ENCODE results near the gene HOMER2. TPM values are rescaled to one million over a fixed set of nuclear protein-coding genes. Genes with fewer than 3 reads are reported as not detected.

HOMER2 gene
- polyA plus RNA-seq, 3 donors, result 0.92 to 2.4 (median 1.6) TPM

DNA sequence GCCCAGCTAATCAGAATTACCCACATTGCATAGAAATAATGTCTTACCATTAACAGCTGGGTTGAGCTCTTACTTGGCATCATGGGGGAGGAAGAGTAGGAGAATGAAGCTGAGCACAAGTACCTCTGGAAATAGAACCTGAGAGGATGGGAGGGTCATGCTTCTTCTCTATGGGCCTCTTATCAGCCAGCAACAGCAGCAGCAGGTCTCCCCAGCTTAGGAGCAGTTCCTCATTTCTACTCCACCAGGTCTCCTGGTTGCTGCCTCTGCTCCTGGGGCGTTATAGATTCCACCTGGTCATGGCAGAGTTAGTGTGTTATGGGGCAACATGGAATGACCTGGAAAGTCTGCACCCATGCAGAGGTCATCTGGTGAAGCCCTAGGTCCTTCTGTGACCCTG, 150.0 kb downstream of the HOMER2 start:
- Mint-ChIP-seq H3K9me3 (peaks cover 0 to 3% (median 0%) of the 10 kb centered on the region in 7 donors), H3K4me1 (peaks cover 4% of the 10 kb centered on the region), H3K36me3 (no peaks in the 10 kb centered on the region), H3K27me3 (ENCODE audit: low read depth in 3 of 3) (peaks cover 4 to 9% (median 7%) of the 10 kb centered on the region in 3 donors), H3K27ac (no peak overlapping the region), H3K4me3 (no peak overlapping the region)
- TF ChIP-seq, protein P1, sequence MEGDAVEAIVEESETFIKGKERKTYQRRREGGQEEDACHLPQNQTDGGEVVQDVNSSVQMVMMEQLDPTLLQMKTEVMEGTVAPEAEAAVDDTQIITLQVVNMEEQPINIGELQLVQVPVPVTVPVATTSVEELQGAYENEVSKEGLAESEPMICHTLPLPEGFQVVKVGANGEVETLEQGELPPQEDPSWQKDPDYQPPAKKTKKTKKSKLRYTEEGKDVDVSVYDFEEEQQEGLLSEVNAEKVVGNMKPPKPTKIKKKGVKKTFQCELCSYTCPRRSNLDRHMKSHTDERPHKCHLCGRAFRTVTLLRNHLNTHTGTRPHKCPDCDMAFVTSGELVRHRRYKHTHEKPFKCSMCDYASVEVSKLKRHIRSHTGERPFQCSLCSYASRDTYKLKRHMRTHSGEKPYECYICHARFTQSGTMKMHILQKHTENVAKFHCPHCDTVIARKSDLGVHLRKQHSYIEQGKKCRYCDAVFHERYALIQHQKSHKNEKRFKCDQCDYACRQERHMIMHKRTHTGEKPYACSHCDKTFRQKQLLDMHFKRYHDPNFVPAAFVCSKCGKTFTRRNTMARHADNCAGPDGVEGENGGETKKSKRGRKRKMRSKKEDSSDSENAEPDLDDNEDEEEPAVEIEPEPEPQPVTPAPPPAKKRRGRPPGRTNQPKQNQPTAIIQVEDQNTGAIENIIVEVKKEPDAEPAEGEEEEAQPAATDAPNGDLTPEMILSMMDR (IDR thresholded peaks at IDR 0.05), result no peak
- Histone ChIP-seq H3K36me3 (replicated peaks in 1 of 2; ENCODE audit: control insufficient read depth in 1 of 2, insufficient read depth in 2 of 2, low read length in 2 of 2) (no peaks in the 10 kb centered on the region), H4K20me1 (ENCODE audit: insufficient read depth, low read length) (no peaks in the 10 kb centered on the region), H3K27ac (ENCODE audit: low read depth in 1 of 2, low read length in 2 of 2) (no peak overlapping the region), H3K9me3 (replicated peaks in 1 of 2; ENCODE audit: control insufficient read depth in 1 of 2, insufficient read depth in 1 of 2, low read length in 2 of 2) (no peaks in the 10 kb centered on the region), H3K4me2 (replicated peaks; ENCODE audit: extremely low read depth, low read length, poor library complexity, severe bottlenecking) (no peak overlapping the region), H3K4me3 (replicated peaks in 1 of 3; ENCODE audit: low read depth in 2 of 3, low read length in 3 of 3) (no peak overlapping the region), H3K27me3 (ENCODE audit: control insufficient read depth in 2 of 2, insufficient read depth in 2 of 2, low read length in 2 of 2) (peaks cover 0 to 3% of the 10 kb centered on the region in 2 donors), H3K79me2 (ENCODE audit: insufficient read depth, low read length) (no peaks in the 10 kb centered on the region), H3K4me1 (ENCODE audit: control insufficient read depth in 1 of 2, insufficient read depth in 2 of 2, low read length in 2 of 2) (no peaks in the 10 kb centered on the region), H2AFZ (ENCODE audit: insufficient read depth, low read depth, low read length, poor library complexity, severe bottlenecking) (no peak overlapping the region), H3K9ac (ENCODE audit: insufficient read depth, low read length, poor library complexity, severe bottlenecking) (no peak overlapping the region)
- no CpG with 5 or more reads among the region's 1 CpG for WGBS (ENCODE audit: insufficient coverage)
- intact Hi-C loops (cut with micrococcal nuclease), result no loop called here
- DNase-seq, result no peak

DNA sequence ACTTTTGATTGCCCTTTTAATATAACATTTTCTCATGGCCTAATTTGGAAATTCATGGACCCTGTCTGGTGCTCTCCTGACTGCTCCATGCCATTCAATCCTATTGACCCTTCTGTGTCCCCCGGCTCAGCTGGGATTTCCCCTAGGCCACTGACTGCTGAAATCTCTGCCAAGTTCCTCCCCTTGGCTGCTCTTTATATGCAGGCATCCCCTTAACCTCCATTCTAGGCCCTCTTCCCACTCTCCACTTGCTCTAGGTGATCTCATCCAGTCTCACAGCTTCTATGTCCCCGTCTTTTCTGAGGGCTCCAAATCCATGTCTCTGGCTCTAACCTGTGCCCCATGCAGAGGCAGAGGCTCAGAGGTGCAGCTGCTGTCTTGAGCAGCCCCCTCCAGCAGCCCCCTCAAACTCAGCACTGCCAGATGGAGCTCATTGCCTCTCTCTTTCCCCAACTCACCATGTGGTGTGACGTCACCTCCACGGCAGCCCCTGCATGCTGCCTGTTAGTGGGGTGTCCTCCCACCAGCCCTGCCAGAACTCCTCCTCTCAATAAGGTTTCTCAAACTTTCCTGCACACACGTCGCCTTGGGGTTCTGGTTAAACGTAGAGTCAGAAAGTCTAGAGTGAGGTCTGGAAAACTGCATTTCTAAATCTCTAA, 153.2 kb downstream of the HOMER2 start:
- 80% methylated on average over 4 of the region's 7 CpGs for WGBS (ENCODE audit: insufficient coverage)
- Histone ChIP-seq H3K4me3 (replicated peaks in 1 of 3; ENCODE audit: low read depth in 2 of 3, low read length in 3 of 3) (no peak overlapping the region), H3K9ac (ENCODE audit: insufficient read depth, low read length, poor library complexity, severe bottlenecking) (no peak overlapping the region), H3K36me3 (replicated peaks in 1 of 2; ENCODE audit: control insufficient read depth in 1 of 2, insufficient read depth in 2 of 2, low read length in 2 of 2) (no peaks in the 10 kb centered on the region), H3K27ac (ENCODE audit: low read depth in 1 of 2, low read length in 2 of 2) (no peak overlapping the region), H3K4me2 (replicated peaks; ENCODE audit: extremely low read depth, low read length, poor library complexity, severe bottlenecking) (no peak overlapping the region), H3K79me2 (ENCODE audit: insufficient read depth, low read length) (no peaks in the 10 kb centered on the region), H2AFZ (ENCODE audit: insufficient read depth, low read depth, low read length, poor library complexity, severe bottlenecking) (no peak overlapping the region), H4K20me1 (ENCODE audit: insufficient read depth, low read length) (no peaks in the 10 kb centered on the region), H3K27me3 (ENCODE audit: control insufficient read depth in 2 of 2, insufficient read depth in 2 of 2, low read length in 2 of 2) (peaks cover 0 to 3% of the 10 kb centered on the region in 2 donors), H3K4me1 (ENCODE audit: control insufficient read depth in 1 of 2, insufficient read depth in 2 of 2, low read length in 2 of 2) (no peaks in the 10 kb centered on the region), H3K9me3 (replicated peaks in 1 of 2; ENCODE audit: control insufficient read depth in 1 of 2, insufficient read depth in 1 of 2, low read length in 2 of 2) (no peaks in the 10 kb centered on the region)
- Mint-ChIP-seq H3K27ac (no peak overlapping the region), H3K9me3 (peaks cover 0 to 6% (median 3%) of the 10 kb centered on the region in 7 donors), H3K4me3 (no peak overlapping the region), H3K27me3 (ENCODE audit: low read depth in 3 of 3) (peaks cover 4 to 9% (median 7%) of the 10 kb centered on the region in 3 donors), H3K4me1 (no peaks in the 10 kb centered on the region), H3K36me3 (no peaks in the 10 kb centered on the region)
- TF ChIP-seq, protein P1 (IDR thresholded peaks at IDR 0.05), result no peak
- intact Hi-C loops (cut with micrococcal nuclease), result no loop called here
- DNase-seq, result no peak

Other genes starting within 250 kb of the HOMER2 start
- gene AP3B2, start 242.8 kb downstream of the HOMER2 start, polyA plus RNA-seq, result under 1 TPM in 2 of 3 donors, not detected in 1; 0.85 to 0.95 TPM
- gene FSD2, start 146.7 kb downstream of the HOMER2 start, polyA plus RNA-seq, result under 1 TPM in 1 of 3 donors, not detected in 2; 0.09 TPM
- 1 to 10 TPM in 1 of 3 donors, under 1 TPM in 2; 0.69 to 7.8 (median 0.92) TPM for gene WHAMM, start 143.1 kb downstream of the HOMER2 start, polyA plus RNA-seq
- gene RAMAC, start 33.5 kb upstream of the HOMER2 start, polyA plus RNA-seq, result 10 to 100 TPM in 2 of 3 donors, 1 to 10 TPM in 1; 6.1 to 39.9 (median 27.7) TPM
- gene C15orf40, start 58.9 kb upstream of the HOMER2 start, polyA plus RNA-seq, result 10 to 100 TPM; 13.0 to 32.1 (median 25.7) TPM
- 10 to 100 TPM; 18.0 to 48.8 (median 37.2) TPM for gene BTBD1, start 114.5 kb upstream of the HOMER2 start, polyA plus RNA-seq
- gene TM6SF1, start 154.9 kb upstream of the HOMER2 start, polyA plus RNA-seq, result 10 to 100 TPM; 21.3 to 46.0 (median 35.4) TPM

Data from CD14-positive monocyte (primary cell).